IMR-90 (cell line): ENCODE results near the gene CD2AP. TPM values are rescaled to one million over a fixed set of nuclear protein-coding genes. Genes with fewer than 3 reads are reported as not detected.

Source experiments
- microRNA-seq, 2 experiments: library from miRNA; stranded (forward) in 1 of 2; unstranded in 1 of 2; fragments of 10-50 nt in 1 of 2; fragments of <30 nt in 1 of 2; gene quantifications in 1 of 2; microRNA quantifications in 1 of 2; one replicate each; pipeline versions ENCODE3 to v1.1.0; 2013 to 2020; ENCODE audit not compliant: insufficient read depth in 1 of 2, insufficient read length in 1 of 2, unreplicated experiment in 1 of 2
- polyA plus RNA-seq, 3 experiments: library from polyadenylated mRNA; depleted of rRNA; stranded (reverse); fragments of >200 nt; gene quantifications; 2 replicates each; pipeline ENCODE4 v1.2.3, GENCODE V29; 2012; ENCODE audit warnings: low replicate concordance in 1 of 3
- small RNA-seq, 5 experiments: library from RNA; depleted of rRNA; stranded (forward); fragments of <200 nt; gene quantifications; one replicate each; pipeline ENCODE3, GENCODE V24; 2012
- total RNA-seq: library from RNA; depleted of rRNA; stranded (reverse); fragments of >200 nt; gene quantifications from 2 replicates; pipeline ENCODE4 v1.2.3, GENCODE V29; 2012; rRNA removed

Gene CD2AP
- total and polyA plus RNA-seq, 2 of the 4 experiments (the other 2 are of a cell fraction): 5.3 to 7.5 TPM

Small RNA genes lying within 50 kb of the gene (microRNA-seq; reads per million reads assigned to microRNA genes)
- not detected for gene RF00019 (ENCODE audit: insufficient read depth, insufficient read length)

Small RNA genes lying within 50 kb of the gene (small RNA-seq; reads per million reads assigned to genes)
- gene RF00019: 0 reads per million in 5 experiments

Other genes starting within 250 kb of the CD2AP start
- 2.5 and 2.9 TPM in 2 replicates for gene TNFRSF21, start 167.9 kb upstream of the CD2AP start, total RNA-seq
- 6.1 and 6.9 TPM in 2 replicates for gene TNFRSF21, start 167.9 kb upstream of the CD2AP start, polyA plus RNA-seq (2012; rRNA removed)
- under 0.01 TPM in 1 of 2 replicates, not detected in the other for gene ADGRF4, start 220.8 kb downstream of the CD2AP start, total RNA-seq
- gene ADGRF4, start 220.8 kb downstream of the CD2AP start, polyA plus RNA-seq (2012; rRNA removed): 0.02 and 0.03 TPM in 2 replicates